Left lobe of liver (tissue), 2 donors: ENCODE results near the gene COTL1. TPM values are rescaled to one million over a fixed set of nuclear protein-coding genes. Genes with fewer than 3 reads are reported as not detected.

Source experiments
- ATAC-seq: fragments of 200-7000 bp; cut with Tn5 transposase; one replicate; pipeline ENCODE4 v1.9.1; 2020; ENCODE audit warnings: mild to moderate bottlenecking, moderate library complexity
- DNase-seq: peaks from one replicate; pipeline ENCODE4 v3.0.0-alpha.2; 2020; ENCODE audit warnings: low spot score
- total RNA-seq: library from RNA; stranded (reverse); gene quantifications from one replicate; pipeline ENCODE4 v1.2.1, GENCODE V29; 2021
- donor health status: DM: no; HTN: no; CAD: no; lungs with moderate emphysema.
- donor health status: DM: no; HTN: yes; CAD: no.

COTL1 gene
- total RNA-seq, 1 donor from 2014 or later: 15.9 TPM

- DNase-seq (no peak), ATAC-seq (no peak)
Measured at GRCh38 chr16:84597931-84598351, 19.9 kb downstream of the COTL1 start.

GRCh38 chr16:84597528-84597896 lies 20.4 kb downstream of the COTL1 start:
- peak; percentile 28 for ATAC-seq

GRCh38 chr16:84596801-84597527 lies 20.9 kb downstream of the COTL1 start:
- ATAC-seq (no peak), DNase-seq (no peak)

More at GRCh38 chr16:84597528-84597896, 20.4 kb downstream of the COTL1 start:
- no peak for DNase-seq

- DNase-seq (no peak), ATAC-seq (no peak)
Measured at GRCh38 chr16:84596161-84596560, 21.7 kb downstream of the COTL1 start.

GRCh38 chr16:84595052-84595481 lies 22.8 kb downstream of the COTL1 start:
- ATAC-seq: no peak
- no peak for DNase-seq

- no peak for DNase-seq
- ATAC-seq: no peak
Measured at GRCh38 chr16:84594725-84595038, 23.2 kb downstream of the COTL1 start.

- peak; percentile 35 for ATAC-seq
- DNase-seq: no peak
Measured at GRCh38 chr16:84593825-84594724, 23.8 kb downstream of the COTL1 start.

- DNase-seq (no peak), ATAC-seq (no peak)
Measured at GRCh38 chr16:84592718-84593117, 25.2 kb downstream of the COTL1 start.

- DNase-seq: no peak
- ATAC-seq: no peak
Measured at GRCh38 chr16:84589975-84590719, 27.7 kb downstream of the COTL1 start.

- ATAC-seq: no peak
- DNase-seq: no peak
Measured at GRCh38 chr16:84588991-84589390, 28.9 kb downstream of the COTL1 start.

- DNase-seq: no peak
- ATAC-seq: no peak
Measured at GRCh38 chr16:84585886-84586285, 32.0 kb downstream of the COTL1 start.

GRCh38 chr16:84585467-84585866 lies 32.4 kb downstream of the COTL1 start:
- DNase-seq (no peak), ATAC-seq (no peak)

GRCh38 chr16:84584678-84585077 lies 33.2 kb downstream of the COTL1 start:
- ATAC-seq: no peak
- no peak for DNase-seq

- ATAC-seq (no peak), DNase-seq (no peak)
Measured at GRCh38 chr16:84583995-84584394, 33.9 kb downstream of the COTL1 start.

GRCh38 chr16:84582958-84583516 lies 34.8 kb downstream of the COTL1 start:
- ATAC-seq (no peak), DNase-seq (no peak)

- DNase-seq (no peak), ATAC-seq (no peak)
Measured at GRCh38 chr16:84581158-84581557, 36.7 kb downstream of the COTL1 start.

- no peak for DNase-seq
- ATAC-seq: peak; percentile 64
Measured at GRCh38 chr16:84579936-84580335, 37.9 kb downstream of the COTL1 start.

- ATAC-seq (no peak), DNase-seq (no peak)
Measured at GRCh38 chr16:84578538-84579126, 39.2 kb downstream of the COTL1 start.

- DNase-seq: no peak
- no peak for ATAC-seq
Measured at GRCh38 chr16:84577034-84577803, 40.7 kb downstream of the COTL1 start.

GRCh38 chr16:84575914-84576313 lies 42.0 kb downstream of the COTL1 start:
- ATAC-seq: no peak

More at GRCh38 chr16:84575914-84576313, 42.0 kb downstream of the COTL1 start:
- no peak for DNase-seq
